WTC11 (cell line): ENCODE results near the gene P2RX3.

Experiments
- CREB1 ChIP-seq: sonication (generic); formaldehyde crosslinking; IDR thresholded peaks from 2 replicates; pipeline ENCODE4 v1.8.0; 2023; ENCODE audit warnings: mild to moderate bottlenecking, missing genetic modification reagents
- CTCF ChIP-seq: fragments of 200-600 bp; IDR thresholded peaks from 2 replicates; pipeline ENCODE4 v1.8.0; 2022; ENCODE audit warnings: antibody characterized with exemption
- ELF4 ChIP-seq: sonication (generic); formaldehyde crosslinking; IDR thresholded peaks from 2 replicates; pipeline ENCODE4 v1.8.1; 2022; ENCODE audit warnings: low read depth, mild to moderate bottlenecking, moderate library complexity, missing genetic modification reagents
- ETV6 ChIP-seq: sonication (generic); formaldehyde crosslinking; IDR thresholded peaks from 2 replicates; pipeline ENCODE4 v1.8.1; 2022; ENCODE audit warnings: mild to moderate bottlenecking, missing genetic modification reagents
- FOXP1 ChIP-seq: sonication (generic); formaldehyde crosslinking; IDR thresholded peaks from 2 replicates; pipeline ENCODE4 v1.8.0; 2022; ENCODE audit warnings: missing genetic modification reagents, mild to moderate bottlenecking, moderate library complexity, borderline replicate concordance
- JAZF1 ChIP-seq: fragments of 250-450 bp; sonication (Bioruptor Pico); IDR thresholded peaks from 2 replicates; pipeline ENCODE4 v1.9.0; 2021; ENCODE audit warnings: moderate library complexity, mild to moderate bottlenecking, inconsistent platforms
- NFYB ChIP-seq: sonication (generic); formaldehyde crosslinking; conservative IDR thresholded peaks from 2 replicates; pipeline ENCODE4 v1.8.0; 2022; ENCODE audit warnings: low read depth, missing genetic modification reagents
- NR2C2 ChIP-seq: sonication (generic); formaldehyde crosslinking; IDR thresholded peaks from 2 replicates; pipeline ENCODE4 v1.8.0; 2022; ENCODE audit warnings: mild to moderate bottlenecking, missing genetic modification reagents
- TF ChIP-seq, protein P1 (sequence below): sonication (generic); formaldehyde crosslinking; IDR thresholded peaks from 2 replicates; pipeline ENCODE4 v1.8.1; 2023; ENCODE audit warnings: mild to moderate bottlenecking, missing genetic modification reagents, moderate library complexity

DNA sequence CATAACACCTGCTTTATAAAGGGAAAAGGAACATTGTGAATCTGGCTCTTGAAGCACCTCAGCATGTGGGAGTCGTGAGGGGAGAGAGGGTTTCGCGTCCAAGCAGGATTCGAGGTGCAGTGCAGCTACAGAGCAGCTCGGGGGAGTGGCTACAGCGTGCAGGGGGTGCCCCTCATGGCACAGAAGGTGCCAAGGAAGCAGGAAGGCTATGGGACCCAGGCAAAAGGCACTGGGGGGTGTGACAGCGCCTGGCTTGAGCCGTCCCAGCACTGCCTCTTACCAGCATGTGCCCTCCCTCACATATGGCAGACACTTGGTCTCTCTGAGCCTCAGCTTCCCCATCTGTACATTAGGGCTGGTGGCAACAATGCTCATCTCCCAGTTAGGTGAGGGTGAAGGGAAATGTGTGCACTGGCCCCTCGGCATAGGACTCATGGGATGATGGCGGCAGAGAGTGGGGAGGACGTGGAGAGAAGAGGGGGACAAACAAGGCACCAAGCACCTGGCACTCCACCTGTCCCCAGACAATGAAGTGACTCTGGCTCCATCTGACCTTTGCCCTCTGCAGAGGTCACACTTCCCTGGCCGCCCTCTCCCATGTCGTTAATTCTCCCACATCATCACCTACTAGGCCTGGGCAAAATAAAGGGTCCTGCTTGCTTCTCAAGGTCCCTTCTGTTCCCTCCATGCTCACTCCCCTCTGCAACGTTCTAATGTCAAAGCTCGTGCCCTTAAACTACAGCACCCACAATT, 23.8 kb upstream of the P2RX3 start:
- no peak for TF ChIP-seq CTCF
- TF ChIP-seq NR2C2 (CRISPR knock-in tag) = no peak
- TF ChIP-seq NFYB (CRISPR knock-in tag) = no peak
- TF ChIP-seq JAZF1 (CRISPR knock-in tag) = no peak
- TF ChIP-seq FOXP1 (CRISPR knock-in tag) = no peak
- TF ChIP-seq CREB1 (CRISPR knock-in tag) = no peak
- TF ChIP-seq ELF4 (CRISPR knock-in tag) = no peak
- TF ChIP-seq, protein P1, sequence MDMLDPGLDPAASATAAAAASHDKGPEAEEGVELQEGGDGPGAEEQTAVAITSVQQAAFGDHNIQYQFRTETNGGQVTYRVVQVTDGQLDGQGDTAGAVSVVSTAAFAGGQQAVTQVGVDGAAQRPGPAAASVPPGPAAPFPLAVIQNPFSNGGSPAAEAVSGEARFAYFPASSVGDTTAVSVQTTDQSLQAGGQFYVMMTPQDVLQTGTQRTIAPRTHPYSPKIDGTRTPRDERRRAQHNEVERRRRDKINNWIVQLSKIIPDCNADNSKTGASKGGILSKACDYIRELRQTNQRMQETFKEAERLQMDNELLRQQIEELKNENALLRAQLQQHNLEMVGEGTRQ (CRISPR knock-in tag) = no peak
- TF ChIP-seq ETV6 (CRISPR knock-in tag) = no peak
